ENCODE measurements around the gene SURF6.
A peak's percentile ranks its signal among the peaks of the same experiment; 100 is the strongest.

The SURF6 gene

DNA sequence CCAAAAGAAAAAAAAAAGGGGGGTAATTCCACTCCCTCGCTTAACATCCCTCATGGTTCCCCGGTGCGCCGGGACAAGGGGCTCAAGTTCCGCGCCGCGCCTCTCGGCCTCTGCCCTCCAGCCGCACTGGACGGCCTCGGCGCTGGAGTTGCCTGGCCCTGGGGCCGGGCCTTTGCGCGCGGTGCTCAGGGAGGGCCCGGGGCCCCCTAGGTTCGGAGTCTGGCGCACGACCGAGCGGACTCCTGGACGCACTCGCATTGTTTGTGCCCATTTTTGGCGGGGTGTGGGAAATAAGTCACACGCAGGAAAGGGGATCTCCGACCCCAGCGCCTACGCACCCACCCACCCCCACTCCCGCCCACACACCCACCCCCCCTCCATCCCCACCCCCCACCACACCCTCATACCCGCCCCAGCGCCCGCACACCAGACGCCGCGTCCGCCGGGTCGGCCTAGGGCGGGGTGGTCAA, 11.6 kb upstream of the SURF6 start:
- Histone ChIP-seq H3K4me1 (ENCODE audit: control insufficient read depth, insufficient read depth, low read length) (peaks cover 10% of the 10 kb centered on the region; the same call in 1 of the 2 replicates), H3K4me3 (ENCODE audit: low read depth, low read length) (peak overlapping the region; percentile 98), H3K9ac (ENCODE audit: low read depth, low read length) (peak overlapping the region; percentile 96), H3K9me3 (ENCODE audit: control insufficient read depth, insufficient read depth, low read length) (no peaks in the 10 kb centered on the region), H3K27ac (ENCODE audit: low read depth, low read length) (peak overlapping the region; percentile 98), H3K27me3 (ENCODE audit: control insufficient read depth, insufficient read depth, low read length) (no peaks in the 10 kb centered on the region), H3K36me3 (ENCODE audit: control insufficient read depth, insufficient read depth, low read length) (peaks cover 77% of the 10 kb centered on the region)

DNA sequence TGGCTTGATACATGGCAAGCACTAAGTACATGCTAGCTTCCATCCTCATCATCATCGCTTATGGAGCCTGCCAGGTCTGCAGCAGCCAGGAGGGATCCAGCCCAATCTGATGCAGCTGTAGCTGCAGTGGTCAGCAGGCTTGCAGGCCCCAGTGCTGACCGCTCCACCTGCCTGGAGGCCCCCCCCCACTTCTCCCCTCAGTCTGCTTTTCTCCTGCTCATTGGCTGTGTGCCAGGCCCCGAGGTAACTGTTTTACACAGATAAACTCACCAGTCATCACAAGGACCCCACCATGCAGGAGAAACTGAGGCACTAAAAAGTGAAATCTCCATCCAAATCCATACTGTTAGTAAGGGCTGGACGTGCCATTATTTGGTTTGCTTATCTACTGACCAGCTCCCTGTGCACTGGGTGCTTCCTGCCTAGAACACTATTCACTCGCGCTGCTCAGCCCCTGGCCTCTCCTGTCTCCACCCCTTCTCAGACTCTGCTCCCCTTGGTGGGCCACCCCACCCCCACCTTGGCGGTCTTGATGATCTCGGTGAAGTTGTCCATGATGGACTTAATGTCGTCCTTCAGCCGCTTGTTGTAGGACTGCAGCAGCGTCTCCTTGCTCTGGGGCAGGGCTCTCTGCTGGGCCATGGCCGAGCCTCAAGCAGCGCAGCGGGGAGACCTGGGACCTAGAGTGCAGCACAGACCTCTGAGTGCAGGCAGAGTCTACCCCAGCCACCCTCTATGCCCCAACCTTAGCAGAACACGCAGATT, 10.2 kb upstream of the SURF6 start:
- H3K27ac ChIP-seq (ENCODE audit: low read depth, low read length): no peak overlapping the region
- H3K4me3 ChIP-seq (ENCODE audit: low read depth, low read length): peak overlapping the region; percentile 98
- peaks cover 75% of the 10 kb centered on the region for H3K36me3 ChIP-seq (ENCODE audit: control insufficient read depth, insufficient read depth, low read length)
- 0 out of 2 replicates have a peak overlapping the region, but pooled peaks have one; percentile 85 for H3K9ac ChIP-seq (ENCODE audit: low read depth, low read length)
- H3K27me3 ChIP-seq (ENCODE audit: control insufficient read depth, insufficient read depth, low read length): no peaks in the 10 kb centered on the region
- H3K4me1 ChIP-seq (ENCODE audit: control insufficient read depth, insufficient read depth, low read length): peaks cover 10% of the 10 kb centered on the region; the same call in 1 of the 2 replicates
- H3K9me3 ChIP-seq (ENCODE audit: control insufficient read depth, insufficient read depth, low read length): no peaks in the 10 kb centered on the region

DNA sequence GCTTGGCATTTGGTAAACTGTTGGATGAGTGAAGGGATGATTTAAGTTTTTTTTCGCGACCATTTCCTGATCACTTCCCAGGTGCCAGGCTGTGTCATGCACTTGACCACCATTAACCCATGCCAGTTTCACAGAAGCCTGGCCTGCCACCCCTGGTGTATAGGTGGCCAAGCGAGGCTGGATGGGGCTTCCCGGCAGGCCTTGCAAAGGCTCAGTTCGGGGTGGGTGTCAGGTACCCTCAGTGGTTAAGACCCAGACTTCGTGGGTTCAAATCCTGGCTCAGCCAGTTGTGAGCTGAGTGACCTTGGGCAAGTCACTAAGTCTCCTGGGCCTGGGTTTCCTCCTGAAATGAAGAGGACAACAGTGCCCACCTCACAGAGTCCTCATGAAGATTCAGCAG, 9.6 kb upstream of the SURF6 start:
- H3K4me3 ChIP-seq (ENCODE audit: low read depth, low read length): no peak overlapping the region
- peaks cover 10% of the 10 kb centered on the region; the same call in 1 of the 2 replicates for H3K4me1 ChIP-seq (ENCODE audit: control insufficient read depth, insufficient read depth, low read length)
- H3K9ac ChIP-seq (ENCODE audit: low read depth, low read length): no peak overlapping the region
- no peak overlapping the region for H3K27ac ChIP-seq (ENCODE audit: low read depth, low read length)
- H3K9me3 ChIP-seq (ENCODE audit: control insufficient read depth, insufficient read depth, low read length): no peaks in the 10 kb centered on the region
- H3K27me3 ChIP-seq (ENCODE audit: control insufficient read depth, insufficient read depth, low read length): no peaks in the 10 kb centered on the region
- H3K36me3 ChIP-seq (ENCODE audit: control insufficient read depth, insufficient read depth, low read length): peaks cover 75% of the 10 kb centered on the region

DNA sequence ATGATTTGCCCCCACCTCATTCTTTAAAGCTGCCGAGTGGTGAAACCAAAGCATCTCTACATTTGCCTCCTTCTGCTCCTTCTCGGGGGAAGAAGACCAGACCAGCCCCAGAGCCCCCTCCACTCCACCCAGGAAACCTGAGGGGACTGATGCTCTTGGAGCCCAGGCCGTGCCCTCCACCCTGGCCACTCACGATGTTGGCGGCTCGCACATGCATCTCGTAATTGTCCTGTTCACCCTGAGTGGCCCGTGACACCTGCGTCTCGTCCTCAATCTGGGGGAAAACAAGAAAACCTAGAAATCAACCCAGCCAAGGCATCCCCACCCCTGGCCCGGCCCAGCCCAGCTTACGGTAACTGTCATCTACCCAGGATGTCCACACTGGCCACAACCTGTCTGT, 9.0 kb upstream of the SURF6 start:
- no peak overlapping the region for H3K27ac ChIP-seq (ENCODE audit: low read depth, low read length)
- H3K27me3 ChIP-seq (ENCODE audit: control insufficient read depth, insufficient read depth, low read length): no peaks in the 10 kb centered on the region
- peaks cover 75% of the 10 kb centered on the region for H3K36me3 ChIP-seq (ENCODE audit: control insufficient read depth, insufficient read depth, low read length)
- H3K4me1 ChIP-seq (ENCODE audit: control insufficient read depth, insufficient read depth, low read length): peaks cover 10% of the 10 kb centered on the region; the same call in 1 of the 2 replicates
- H3K9me3 ChIP-seq (ENCODE audit: control insufficient read depth, insufficient read depth, low read length): no peaks in the 10 kb centered on the region
- H3K9ac ChIP-seq (ENCODE audit: low read depth, low read length): no peak overlapping the region; the same call in 1 of the 2 replicates
- H3K4me3 ChIP-seq (ENCODE audit: low read depth, low read length): no peak overlapping the region

DNA sequence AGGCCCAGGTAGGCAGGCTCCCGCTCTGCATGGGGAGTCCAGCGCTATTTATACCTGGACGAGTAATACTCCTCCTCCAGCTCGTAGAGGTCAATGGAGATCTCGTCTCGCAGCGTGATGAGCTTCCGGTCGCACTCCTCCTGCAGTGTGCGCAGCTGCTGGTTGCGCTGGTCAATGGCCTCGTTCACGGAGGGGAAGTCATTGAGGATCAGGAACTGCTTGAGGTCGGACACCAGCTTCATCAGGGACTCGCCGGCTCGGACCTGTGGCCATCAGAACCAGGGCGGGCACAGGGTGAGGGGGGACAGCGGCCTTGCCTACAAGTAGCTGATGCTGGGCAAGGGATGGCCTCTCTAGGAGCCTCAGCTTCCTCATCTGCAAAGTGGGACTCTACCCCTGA, 8.1 kb upstream of the SURF6 start:
- H3K4me1 ChIP-seq (ENCODE audit: control insufficient read depth, insufficient read depth, low read length): peaks cover 4% of the 10 kb centered on the region; the same call in 1 of the 2 replicates
- H3K27ac ChIP-seq (ENCODE audit: low read depth, low read length): no peak overlapping the region
- no peaks in the 10 kb centered on the region for H3K27me3 ChIP-seq (ENCODE audit: control insufficient read depth, insufficient read depth, low read length)
- H3K9me3 ChIP-seq (ENCODE audit: control insufficient read depth, insufficient read depth, low read length): no peaks in the 10 kb centered on the region
- no peak overlapping the region for H3K4me3 ChIP-seq (ENCODE audit: low read depth, low read length)
- peaks cover 75% of the 10 kb centered on the region for H3K36me3 ChIP-seq (ENCODE audit: control insufficient read depth, insufficient read depth, low read length)
- H3K9ac ChIP-seq (ENCODE audit: low read depth, low read length): no peak overlapping the region

DNA sequence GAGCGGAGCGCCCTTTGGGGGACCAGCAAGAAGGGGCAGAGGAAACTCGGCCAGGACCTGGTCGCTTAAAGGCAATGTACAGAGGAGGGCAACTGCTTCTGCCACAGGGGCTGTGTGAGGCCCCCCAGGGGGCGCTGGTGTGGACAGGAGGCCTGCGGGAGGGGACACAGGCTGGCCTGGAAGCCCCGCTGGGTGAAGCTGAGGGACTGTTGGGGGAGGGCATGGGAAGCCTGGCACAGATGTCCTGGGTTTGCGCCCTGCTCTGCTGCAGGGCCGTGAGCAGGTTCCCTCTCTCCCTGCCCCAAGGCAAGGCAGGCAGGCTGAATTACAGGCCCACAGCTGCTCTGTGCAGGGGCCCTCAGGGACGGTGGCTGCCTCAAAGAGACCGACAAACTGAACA, 6.6 kb upstream of the SURF6 start:
- H3K9ac ChIP-seq (ENCODE audit: low read depth, low read length): no peak overlapping the region
- no peaks in the 10 kb centered on the region for H3K9me3 ChIP-seq (ENCODE audit: control insufficient read depth, insufficient read depth, low read length)
- H3K4me3 ChIP-seq (ENCODE audit: low read depth, low read length): no peak overlapping the region
- peaks cover 75% of the 10 kb centered on the region for H3K36me3 ChIP-seq (ENCODE audit: control insufficient read depth, insufficient read depth, low read length)
- H3K27me3 ChIP-seq (ENCODE audit: control insufficient read depth, insufficient read depth, low read length): no peaks in the 10 kb centered on the region
- H3K4me1 ChIP-seq (ENCODE audit: control insufficient read depth, insufficient read depth, low read length): peaks cover 4% of the 10 kb centered on the region; the same call in 1 of the 2 replicates
- H3K27ac ChIP-seq (ENCODE audit: low read depth, low read length): peak overlapping the region; percentile 31

DNA sequence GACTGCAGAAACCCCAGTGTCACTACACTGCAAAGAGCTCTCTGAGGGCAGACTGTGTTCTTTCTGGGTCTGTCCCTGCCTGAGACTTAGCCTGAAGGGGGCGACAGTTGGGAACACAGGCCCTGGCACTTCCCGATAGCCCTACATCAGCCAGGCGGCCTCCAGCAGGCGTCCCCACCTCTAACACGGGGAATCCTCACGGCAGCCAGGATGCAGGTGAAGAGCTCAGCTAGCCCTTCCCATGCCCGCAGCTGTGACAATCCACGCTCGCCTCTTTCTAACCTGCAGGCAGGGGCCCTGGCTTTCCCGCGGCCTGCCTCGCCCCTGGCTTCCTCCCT, 6.0 kb upstream of the SURF6 start:
- H3K9ac ChIP-seq (ENCODE audit: low read depth, low read length): no peak overlapping the region
- no peaks in the 10 kb centered on the region for H3K27me3 ChIP-seq (ENCODE audit: control insufficient read depth, insufficient read depth, low read length)
- peaks cover 75% of the 10 kb centered on the region for H3K36me3 ChIP-seq (ENCODE audit: control insufficient read depth, insufficient read depth, low read length)
- H3K4me1 ChIP-seq (ENCODE audit: control insufficient read depth, insufficient read depth, low read length): peaks cover 4% of the 10 kb centered on the region; the same call in 1 of the 2 replicates
- H3K4me3 ChIP-seq (ENCODE audit: low read depth, low read length): no peak overlapping the region
- no peaks in the 10 kb centered on the region for H3K9me3 ChIP-seq (ENCODE audit: control insufficient read depth, insufficient read depth, low read length)
- H3K27ac ChIP-seq (ENCODE audit: low read depth, low read length): peak overlapping the region; percentile 31

DNA sequence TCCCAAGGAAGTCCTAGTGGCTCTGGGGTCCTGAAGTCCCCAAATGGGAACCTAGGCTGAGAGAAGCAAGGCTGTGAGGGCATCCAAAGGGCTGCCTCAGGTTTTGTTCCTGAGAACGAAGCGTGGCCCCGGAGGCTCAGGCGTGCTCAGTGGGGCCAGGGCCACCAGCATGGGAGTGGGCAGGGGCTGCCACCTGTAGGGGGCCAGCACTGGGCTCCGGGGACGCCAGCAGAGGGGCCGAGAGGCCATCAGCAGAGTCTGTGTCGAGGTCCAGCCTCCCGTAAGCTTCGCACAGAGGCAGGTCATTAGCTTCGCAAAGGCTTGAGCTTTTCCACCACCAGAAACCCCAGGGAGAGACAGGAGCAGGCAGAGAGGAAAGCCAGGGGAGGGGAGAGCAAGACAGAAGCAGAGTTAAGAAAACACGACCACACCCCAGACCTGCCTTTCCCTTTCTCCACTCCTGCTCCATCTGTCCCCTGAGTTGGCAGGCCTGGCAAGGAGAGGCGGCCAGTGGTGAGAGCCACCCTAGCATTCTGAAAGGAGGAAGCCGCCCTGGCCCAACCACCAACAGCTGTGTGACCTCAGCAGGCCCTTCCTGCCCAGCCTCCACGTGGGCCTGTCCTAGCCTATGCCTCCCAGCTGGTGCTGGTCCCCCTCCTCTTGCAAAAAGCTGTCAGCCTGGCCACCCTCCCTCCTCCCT, 5.5 kb upstream of the SURF6 start:
- Histone ChIP-seq H3K36me3 (ENCODE audit: control insufficient read depth, insufficient read depth, low read length) (peaks cover 75% of the 10 kb centered on the region), H3K9me3 (ENCODE audit: control insufficient read depth, insufficient read depth, low read length) (no peaks in the 10 kb centered on the region), H3K9ac (ENCODE audit: low read depth, low read length) (no peak overlapping the region), H3K27me3 (ENCODE audit: control insufficient read depth, insufficient read depth, low read length) (no peaks in the 10 kb centered on the region), H3K27ac (ENCODE audit: low read depth, low read length) (no peak overlapping the region), H3K4me3 (ENCODE audit: low read depth, low read length) (no peak overlapping the region), H3K4me1 (ENCODE audit: control insufficient read depth, insufficient read depth, low read length) (peaks cover 3% of the 10 kb centered on the region; the same call in 1 of the 2 replicates)

DNA sequence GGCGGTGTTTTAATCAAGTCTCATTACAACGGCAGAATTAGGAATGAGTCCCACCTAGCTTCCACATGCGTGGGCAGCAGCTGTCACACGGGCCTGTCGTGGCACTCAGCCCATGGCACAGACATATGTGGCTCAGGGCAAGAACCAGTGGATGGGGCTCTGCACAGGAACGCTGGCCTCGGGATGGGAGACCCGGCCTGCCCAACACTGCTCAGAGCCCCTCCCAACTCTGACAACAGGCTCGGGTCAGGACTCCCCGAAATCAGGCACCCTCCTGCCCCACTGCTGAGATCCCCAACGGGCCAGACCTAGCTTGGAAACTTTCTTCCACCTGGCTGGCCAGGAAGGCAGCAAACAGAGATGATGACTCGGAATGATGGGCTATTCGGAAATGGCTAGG, 4.9 kb upstream of the SURF6 start:
- no peaks in the 10 kb centered on the region for H3K4me1 ChIP-seq (ENCODE audit: control insufficient read depth, insufficient read depth, low read length)
- H3K9ac ChIP-seq (ENCODE audit: low read depth, low read length): no peak overlapping the region
- H3K36me3 ChIP-seq (ENCODE audit: control insufficient read depth, insufficient read depth, low read length): peaks cover 70% of the 10 kb centered on the region
- no peaks in the 10 kb centered on the region for H3K27me3 ChIP-seq (ENCODE audit: control insufficient read depth, insufficient read depth, low read length)
- H3K4me3 ChIP-seq (ENCODE audit: low read depth, low read length): no peak overlapping the region
- no peaks in the 10 kb centered on the region for H3K9me3 ChIP-seq (ENCODE audit: control insufficient read depth, insufficient read depth, low read length)
- H3K27ac ChIP-seq (ENCODE audit: low read depth, low read length): no peak overlapping the region

DNA sequence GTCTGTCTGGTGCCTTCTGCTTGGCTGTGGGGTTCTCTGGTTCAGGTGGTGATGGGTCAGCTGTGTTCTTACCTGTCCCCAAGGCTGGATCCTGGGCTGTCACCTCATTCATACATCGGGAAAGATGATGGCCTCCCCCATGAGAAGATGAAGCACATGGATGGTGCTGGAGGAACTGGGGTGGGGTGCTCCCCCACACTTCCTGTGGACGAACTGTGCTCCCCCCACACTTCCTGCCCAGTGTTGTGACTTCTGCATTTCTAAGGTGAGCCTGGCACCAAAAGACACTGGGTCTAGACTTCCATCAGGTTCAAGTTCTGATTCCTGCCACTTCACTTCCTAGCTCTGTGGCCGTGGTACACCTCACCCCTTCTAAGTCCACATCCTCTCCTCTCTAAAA, 4.3 kb upstream of the SURF6 start:
- Histone ChIP-seq H3K9me3 (ENCODE audit: control insufficient read depth, insufficient read depth, low read length) (no peaks in the 10 kb centered on the region), H3K4me3 (ENCODE audit: low read depth, low read length) (no peak overlapping the region), H3K4me1 (ENCODE audit: control insufficient read depth, insufficient read depth, low read length) (no peaks in the 10 kb centered on the region), H3K27me3 (ENCODE audit: control insufficient read depth, insufficient read depth, low read length) (no peaks in the 10 kb centered on the region), H3K27ac (ENCODE audit: low read depth, low read length) (no peak overlapping the region), H3K36me3 (ENCODE audit: control insufficient read depth, insufficient read depth, low read length) (peaks cover 64% of the 10 kb centered on the region), H3K9ac (ENCODE audit: low read depth, low read length) (no peak overlapping the region)

DNA sequence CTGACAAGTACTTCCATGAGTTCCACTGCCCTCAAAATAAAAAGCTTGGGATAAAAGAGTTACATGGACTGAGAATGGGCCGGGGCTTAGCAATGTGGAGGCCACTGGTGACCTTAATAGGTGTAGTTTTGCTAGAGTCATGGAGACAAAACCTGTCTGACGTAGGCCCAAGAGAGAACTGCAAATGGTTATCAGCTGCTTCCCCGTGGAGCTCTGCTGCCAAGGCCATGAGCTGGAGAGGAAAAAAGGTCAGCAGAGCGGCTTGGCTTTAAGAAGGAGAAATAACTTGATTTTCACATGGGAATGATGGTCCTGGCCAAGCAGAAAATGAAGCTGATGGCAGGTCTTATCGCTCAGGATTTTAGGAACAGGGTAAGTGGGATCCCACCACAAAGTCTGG, 3.7 kb upstream of the SURF6 start:
- no peak overlapping the region for H3K4me3 ChIP-seq (ENCODE audit: low read depth, low read length)
- peaks cover 59% of the 10 kb centered on the region for H3K36me3 ChIP-seq (ENCODE audit: control insufficient read depth, insufficient read depth, low read length)
- H3K27ac ChIP-seq (ENCODE audit: low read depth, low read length): no peak overlapping the region
- peaks cover 4% of the 10 kb centered on the region; the same call in 1 of the 2 replicates for H3K4me1 ChIP-seq (ENCODE audit: control insufficient read depth, insufficient read depth, low read length)
- H3K9me3 ChIP-seq (ENCODE audit: control insufficient read depth, insufficient read depth, low read length): no peaks in the 10 kb centered on the region
- H3K9ac ChIP-seq (ENCODE audit: low read depth, low read length): no peak overlapping the region
- no peaks in the 10 kb centered on the region for H3K27me3 ChIP-seq (ENCODE audit: control insufficient read depth, insufficient read depth, low read length)

All from HUES48 (cell line).